ENCODE data around the gene FRS2.

- TF ChIP-seq CTCF (IDR thresholded peaks at IDR 0.05; ENCODE audit: insufficient read depth, low read length) (no peak), REST (IDR thresholded peaks at IDR 0.05; ENCODE audit: insufficient replicate concordance, low read depth) (no peak), POLR2AphosphoS5 (IDR thresholded peaks at IDR 0.05; ENCODE audit: low read depth) (no peak), GABPA (IDR thresholded peaks at IDR 0.05; ENCODE audit: low read depth) (no peak), SPI1 (IDR thresholded peaks at IDR 0.05; ENCODE audit: borderline replicate concordance, low read depth) (no peak)
These were observed 130.6 kb downstream of the FRS2 start for GRCh38 chr12:69600804-69601203.
